ENCODE measurements around the gene TAS2R38. TPM values are rescaled to one million over a fixed set of nuclear protein-coding genes. Genes with fewer than 3 reads are reported as not detected.

The TAS2R38 gene
- total and polyA plus RNA-seq, 8 donors = not detected

GRCh38 chr7:142010952-142011548 is 37.5 kb upstream of the TAS2R38 start:
- no peaks in the 10 kb centered on the region for H3K9me3 ChIP-seq
- no peak for TF ChIP-seq POLR2A (IDR thresholded peaks at IDR 0.05)
- TF ChIP-seq CTCF (IDR thresholded peaks at IDR 0.05) = no peak
- TF ChIP-seq EP300 (IDR thresholded peaks at IDR 0.05) = no peak
- no peak for TF ChIP-seq POLR2AphosphoS5 (IDR thresholded peaks at IDR 0.05)
- intact Hi-C loops (cut with DNase I; ENCODE audit: low total_unique reads) = no loop called here
- no peak for DNase-seq
- no peaks in the 10 kb centered on the region for H3K4me1 ChIP-seq
- H3K4me3 ChIP-seq = no peak overlapping the region
- 25 to 41% (median 30%) methylated on average over 3 of the region's 3 CpGs for WGBS, 5 donors
- H3K27ac ChIP-seq = no peak overlapping the region
- no peaks in the 10 kb centered on the region for H3K27me3 ChIP-seq
- no peaks in the 10 kb centered on the region for H3K36me3 ChIP-seq

DNA sequence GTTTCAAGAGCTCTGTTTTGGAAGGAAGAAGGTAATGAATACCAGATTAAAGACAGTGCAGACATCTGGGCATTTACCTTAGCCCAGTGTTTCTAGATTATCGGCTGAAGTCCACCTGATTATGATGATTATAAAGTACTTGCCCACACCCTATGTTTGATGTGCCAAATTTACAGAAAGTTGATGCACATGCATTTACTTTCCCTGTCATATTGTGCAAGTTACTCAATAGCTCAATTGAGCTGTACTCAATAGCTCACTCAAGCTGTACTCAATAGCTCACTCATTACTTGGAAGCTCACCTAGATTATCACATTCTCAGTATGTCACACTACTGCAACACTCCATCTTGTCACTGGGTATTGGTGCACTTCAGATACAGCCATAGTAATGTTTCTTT is 35.6 kb upstream of the TAS2R38 start:
- intact Hi-C loops (cut with DNase I; ENCODE audit: low total_unique reads) = no loop called here
- no peaks in the 10 kb centered on the region for H3K36me3 ChIP-seq
- H3K27me3 ChIP-seq = no peaks in the 10 kb centered on the region
- H3K4me3 ChIP-seq = no peak overlapping the region
- no peak for TF ChIP-seq CTCF (IDR thresholded peaks at IDR 0.05)
- TF ChIP-seq POLR2AphosphoS5 (IDR thresholded peaks at IDR 0.05) = no peak
- TF ChIP-seq EP300 (IDR thresholded peaks at IDR 0.05) = no peak
- no peak for TF ChIP-seq POLR2A (IDR thresholded peaks at IDR 0.05)
- H3K27ac ChIP-seq = no peak overlapping the region
- WGBS, 5 donors = 82 to 92% (median 83%) methylated on average over 1 of the region's 1 CpG
- no peak for DNase-seq
- H3K9me3 ChIP-seq = no peaks in the 10 kb centered on the region
- no peaks in the 10 kb centered on the region for H3K4me1 ChIP-seq

DNA sequence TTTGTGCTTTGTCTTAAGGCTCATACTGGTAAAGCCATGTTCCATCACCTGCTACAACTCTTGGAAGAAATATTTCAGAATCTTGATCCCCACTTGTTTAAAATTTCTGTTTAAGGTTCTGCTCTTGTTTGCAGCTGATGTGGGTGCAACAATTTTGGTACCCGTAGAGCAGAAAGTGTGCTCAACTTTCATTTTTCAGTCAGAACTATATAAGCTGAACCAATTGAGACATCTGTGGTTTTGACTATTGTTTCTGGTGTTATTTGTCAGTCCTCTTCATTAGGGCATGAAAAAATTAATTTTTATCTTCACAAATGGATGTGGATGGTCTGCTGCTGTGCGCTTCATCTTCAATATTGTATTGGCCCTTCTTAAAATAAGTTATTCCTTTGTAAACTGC is 33.0 kb upstream of the TAS2R38 start:
- no peaks in the 10 kb centered on the region for H3K9me3 ChIP-seq
- intact Hi-C loops (cut with DNase I; ENCODE audit: low total_unique reads) = no loop called here
- DNase-seq = no peak
- H3K4me1 ChIP-seq = no peaks in the 10 kb centered on the region
- no peak for TF ChIP-seq POLR2A (IDR thresholded peaks at IDR 0.05)
- TF ChIP-seq EP300 (IDR thresholded peaks at IDR 0.05) = no peak
- TF ChIP-seq CTCF (IDR thresholded peaks at IDR 0.05) = no peak
- TF ChIP-seq POLR2AphosphoS5 (IDR thresholded peaks at IDR 0.05) = no peak
- no peaks in the 10 kb centered on the region for H3K36me3 ChIP-seq
- H3K27ac ChIP-seq = no peak overlapping the region
- 89 to 97% (median 96%) methylated on average over 2 of the region's 2 CpGs for WGBS, 5 donors
- H3K27me3 ChIP-seq = no peaks in the 10 kb centered on the region
- H3K4me3 ChIP-seq = no peak overlapping the region

- intact Hi-C loops (cut with DNase I; ENCODE audit: low total_unique reads) = no loop called here
These were observed 28.6 kb upstream of the TAS2R38 start for GRCh38 chr7:142002179-142002578.

More at GRCh38 chr7:142002179-142002578, 28.6 kb upstream of the TAS2R38 start:
- 94 to 97% (median 96%) methylated on average over 1 of the region's 1 CpG for WGBS, 5 donors
- Histone ChIP-seq H3K4me1 (no peaks in the 10 kb centered on the region), H3K4me3 (no peak overlapping the region), H3K9me3 (no peaks in the 10 kb centered on the region), H3K27me3 (no peaks in the 10 kb centered on the region), H3K36me3 (no peaks in the 10 kb centered on the region), H3K27ac (no peak overlapping the region)
- DNase-seq = no peak
- TF ChIP-seq POLR2A (IDR thresholded peaks at IDR 0.05) = no peak
- TF ChIP-seq POLR2AphosphoS5 (IDR thresholded peaks at IDR 0.05) = no peak
- TF ChIP-seq CTCF (IDR thresholded peaks at IDR 0.05) = no peak
- no peak for TF ChIP-seq EP300 (IDR thresholded peaks at IDR 0.05)

Data from stomach (tissue), 9 donors.